Right cardiac atrium (tissue), 5 donors: Measurements from ENCODE around the gene SGCD. TPM values are rescaled to one million over a fixed set of nuclear protein-coding genes. Genes with fewer than 3 reads are reported as not detected.

Source experiments
- ATAC-seq, 2 donors: fragments of 200-7000 bp; cut with Tn5 transposase; one replicate each; pipeline versions ENCODE4 v1.8.0 to v1.9.1; 2020; ENCODE audit warnings: moderate library complexity in 2 of 2, mild to moderate bottlenecking in 1 of 2
- DNase-seq, 3 donors: peaks; one replicate each; pipeline ENCODE4 v3.0.0-alpha.2; 2020
- H3K27ac ChIP-seq: one replicate; pipeline ENCODE4 v1.5.1; 2013; ENCODE audit warnings: mild to moderate bottlenecking, low read length, control low read depth, moderate library complexity
- H3K27me3 ChIP-seq: one replicate; pipeline ENCODE4 v1.6.1; 2013; ENCODE audit not compliant: control insufficient read depth, insufficient read depth
- H3K4me1 ChIP-seq: one replicate; pipeline ENCODE4 v1.6.1; 2013; ENCODE audit warnings: low read length; ENCODE audit not compliant: control insufficient read depth, insufficient read depth
- H3K4me3 ChIP-seq: one replicate; pipeline ENCODE4 v1.5.1; 2013; ENCODE audit warnings: low read length, control low read depth
- H3K9me3 ChIP-seq: one replicate; pipeline ENCODE4 v1.6.1; 2013; ENCODE audit warnings: low read length; ENCODE audit not compliant: control insufficient read depth
- WGBS: extraction: QIAGEN DNeasy Blood & Tissue Kit; methylation state at CpG from one replicate; pipeline ENCODE4 v1.1.7; 2013; 5-methylcytosine and 5-hydroxymethylcytosine counted together
- intact Hi-C, 4 donors: fragments of 100-400 bp; cut with DNase I; formaldehyde crosslinking; loops; one replicate each; pipeline versions ENCODE4 v1.11.0 to v1.14.0; 2022 to 2023
- polyA plus RNA-seq: library from polyadenylated mRNA; stranded (reverse); fragments of 200-250 nt; gene quantifications from one replicate; pipeline ENCODE4 v1.2.3, GENCODE V29; 2013
- total RNA-seq, 4 donors: library from RNA; stranded (reverse); fragmentation: NEBNext Ultra II Directional; extraction: Animal tissue kit (Norgen Biotek cat#: 25700); gene quantifications; one replicate each; pipeline ENCODE4 v1.2.1, GENCODE V29; 2021
- donor health status: healthy with polysubstance abuse.
- donor health status: DM: no; HTN: yes; CAD: no.
- donor health status: DM: no; HTN: no; CAD: no.
- donor health status: DM: no; HTN: yes; CAD: no; lungs with severe emphysema.
- donor health status: DM: yes; HTN: yes; CAD: no.

Gene SGCD
- total and polyA plus RNA-seq, 5 donors: 23.2 to 151 (median 75.8) TPM

DNA sequence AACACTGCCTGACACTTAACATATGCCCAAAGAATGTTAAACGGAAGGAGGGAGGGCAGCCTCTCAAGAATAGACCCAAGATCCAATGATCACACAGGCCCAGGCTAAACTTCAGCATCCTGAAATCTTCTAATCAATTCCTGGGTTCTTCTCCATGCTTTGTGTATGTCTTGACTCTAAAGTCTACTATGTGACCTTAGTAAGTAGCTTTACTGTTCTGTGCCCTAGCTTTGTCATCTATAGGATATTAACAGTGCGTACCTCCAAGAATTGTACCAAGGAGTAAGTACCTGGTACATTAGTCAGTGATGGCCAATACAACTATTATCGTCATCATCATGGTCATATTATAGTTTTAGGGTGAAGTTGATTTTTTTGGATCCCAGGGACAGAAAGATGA, 96.6 kb downstream of the SGCD start:
- no peaks in the 10 kb centered on the region for H3K27me3 ChIP-seq

DNA sequence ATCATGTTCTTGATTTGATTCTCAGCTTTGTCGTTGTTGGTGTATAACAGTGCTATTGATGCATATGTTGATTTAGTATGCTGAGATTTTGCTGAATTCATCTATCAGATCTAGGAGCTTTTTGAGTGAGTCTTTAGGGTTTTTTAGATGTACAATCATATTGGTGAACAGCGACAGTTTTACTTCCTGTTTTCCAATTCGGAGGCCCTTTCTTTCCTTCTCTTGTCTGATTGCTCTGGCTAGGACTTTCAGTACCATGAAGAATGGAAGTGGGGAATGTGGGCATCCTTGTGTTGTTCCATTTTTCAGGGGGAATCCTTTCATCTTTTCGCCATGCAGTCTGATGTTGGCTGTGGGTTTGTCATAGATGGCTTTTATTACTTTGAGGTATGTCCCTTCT, 100.4 kb downstream of the SGCD start:
- H3K4me3 ChIP-seq: no peak overlapping the region
- intact Hi-C loops: no loop called here

More for the DNA sequence above, 96.6 kb downstream of the SGCD start:
- ATAC-seq: no peak
- Histone ChIP-seq H3K4me3 (no peak overlapping the region), H3K9me3 (no peaks in the 10 kb centered on the region), H3K4me1 (peaks cover 3% of the 10 kb centered on the region), H3K27ac (no peak overlapping the region)
- WGBS: 65% methylated on average over 3 of the region's 3 CpGs
- no peak for DNase-seq
- intact Hi-C loops: no loop called here

GRCh38 chr5:156431956-156432829, 105.2 kb downstream of the SGCD start:
- Histone ChIP-seq H3K27ac (no peak overlapping the region), H3K9me3 (no peaks in the 10 kb centered on the region), H3K4me3 (no peak overlapping the region), H3K4me1 (peaks cover 3% of the 10 kb centered on the region), H3K27me3 (no peaks in the 10 kb centered on the region)
- intact Hi-C loops: no loop called here
- WGBS: 88% methylated on average over 9 of the region's 9 CpGs
- DNase-seq (peak in 1 of 3 donors; percentile 49), ATAC-seq (no peak)

More for the DNA sequence above, 100.4 kb downstream of the SGCD start:
- DNase-seq: no peak
- Histone ChIP-seq H3K27ac (no peak overlapping the region), H3K9me3 (no peaks in the 10 kb centered on the region), H3K27me3 (no peaks in the 10 kb centered on the region), H3K4me1 (peaks cover 5% of the 10 kb centered on the region)
- no peak for ATAC-seq
- WGBS: 89% methylated on average over 4 of the region's 4 CpGs

DNA sequence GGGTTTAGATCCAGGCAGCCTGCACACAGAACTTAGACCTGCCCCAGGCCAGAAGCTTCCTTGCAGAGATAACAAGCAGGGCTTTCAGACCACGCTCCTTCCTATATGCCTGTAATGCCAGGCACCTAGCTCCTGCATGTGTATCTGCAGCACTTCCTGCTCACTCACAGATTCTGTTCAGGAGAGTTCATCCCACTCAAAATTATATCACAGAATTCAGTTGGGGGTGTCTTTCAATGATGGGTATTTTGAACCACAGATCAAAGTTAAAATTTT, 105.8 kb downstream of the SGCD start:
- DNase-seq: no peak
- intact Hi-C loops: no loop called here
- Histone ChIP-seq H3K27ac (no peak overlapping the region), H3K9me3 (no peaks in the 10 kb centered on the region), H3K27me3 (no peaks in the 10 kb centered on the region), H3K4me1 (peaks cover 3% of the 10 kb centered on the region), H3K4me3 (no peak overlapping the region)
- no peak for ATAC-seq
- WGBS: 76% methylated on average over 1 of the region's 1 CpG

GRCh38 chr5:156434471-156434870, 107.5 kb downstream of the SGCD start:
- no peak overlapping the region for H3K4me3 ChIP-seq
- intact Hi-C loops: no loop called here
- no peak for ATAC-seq
- no peak overlapping the region for H3K27ac ChIP-seq
- no peaks in the 10 kb centered on the region for H3K9me3 ChIP-seq
- no peaks in the 10 kb centered on the region for H3K27me3 ChIP-seq
- H3K4me1 ChIP-seq: peaks cover 3% of the 10 kb centered on the region
- DNase-seq: no peak
- 91% methylated on average over 5 of the region's 5 CpGs for WGBS

- ATAC-seq: no peak
- no peak overlapping the region for H3K4me3 ChIP-seq
- DNase-seq: no peak
- no peaks in the 10 kb centered on the region for H3K27me3 ChIP-seq
- H3K27ac ChIP-seq: no peak overlapping the region
- 84% methylated on average over 3 of the region's 3 CpGs for WGBS
- intact Hi-C loops: no loop called here
- H3K9me3 ChIP-seq: no peaks in the 10 kb centered on the region
- H3K4me1 ChIP-seq: peaks cover 3% of the 10 kb centered on the region
These were observed 108.1 kb downstream of the SGCD start for GRCh38 chr5:156435101-156435500.

DNA sequence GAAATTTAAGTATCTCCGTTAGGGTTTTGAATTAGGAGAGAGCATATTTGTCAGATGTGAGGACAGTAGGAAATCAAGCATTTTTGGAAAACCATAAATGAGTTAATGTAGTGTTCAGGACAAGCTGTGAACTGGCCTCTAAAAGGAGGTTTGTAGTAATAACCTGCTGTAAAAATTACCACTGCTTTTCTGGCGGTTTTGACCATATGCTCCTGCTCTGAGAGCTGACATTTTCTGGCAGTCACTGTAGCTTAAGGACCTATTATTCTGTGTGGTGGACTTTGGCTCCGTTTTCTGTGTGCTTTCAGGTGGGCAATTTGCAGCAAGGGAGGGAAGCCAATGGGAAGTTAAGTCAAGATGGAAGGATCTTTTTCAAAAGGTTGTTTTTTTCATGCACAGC, 111.1 kb downstream of the SGCD start:
- no peak overlapping the region for H3K4me3 ChIP-seq
- H3K27me3 ChIP-seq: no peaks in the 10 kb centered on the region
- no peak overlapping the region for H3K27ac ChIP-seq
- intact Hi-C loops: no loop called here
- ATAC-seq (no peak), DNase-seq (no peak)
- 68% methylated on average over 3 of the region's 3 CpGs for WGBS
- H3K4me1 ChIP-seq: no peaks in the 10 kb centered on the region
- H3K9me3 ChIP-seq: no peaks in the 10 kb centered on the region

- Histone ChIP-seq H3K9me3 (no peaks in the 10 kb centered on the region), H3K4me1 (no peaks in the 10 kb centered on the region), H3K4me3 (no peak overlapping the region), H3K27ac (no peak overlapping the region), H3K27me3 (no peaks in the 10 kb centered on the region)
- intact Hi-C loops: no loop called here
- ATAC-seq (no peak), DNase-seq (no peak)
- WGBS: 67% methylated on average over 3 of the region's 3 CpGs
These were observed 117.9 kb downstream of the SGCD start for GRCh38 chr5:156444753-156445291.

- H3K9me3 ChIP-seq: no peaks in the 10 kb centered on the region
- H3K27ac ChIP-seq: no peak overlapping the region
- ATAC-seq (no peak), DNase-seq (no peak)
- intact Hi-C loops: no loop called here
- 70% methylated on average over 4 of the region's 4 CpGs for WGBS
- H3K27me3 ChIP-seq: no peaks in the 10 kb centered on the region
- H3K4me3 ChIP-seq: no peak overlapping the region
- no peaks in the 10 kb centered on the region for H3K4me1 ChIP-seq
These were observed 119.6 kb downstream of the SGCD start for GRCh38 chr5:156446526-156446925.

GRCh38 chr5:156450778-156451177, 123.8 kb downstream of the SGCD start:
- H3K4me3 ChIP-seq: no peak overlapping the region
- no peaks in the 10 kb centered on the region for H3K9me3 ChIP-seq
- WGBS: 94% methylated on average over 2 of the region's 2 CpGs
- no peaks in the 10 kb centered on the region for H3K4me1 ChIP-seq
- intact Hi-C loops: no loop called here
- no peak overlapping the region for H3K27ac ChIP-seq
- no peaks in the 10 kb centered on the region for H3K27me3 ChIP-seq
- DNase-seq: no peak
- ATAC-seq: no peak

GRCh38 chr5:156451505-156451904, 124.5 kb downstream of the SGCD start:
- 86% methylated on average over 1 of the region's 1 CpG for WGBS
- no peak overlapping the region for H3K27ac ChIP-seq
- no peak for ATAC-seq
- no peak overlapping the region for H3K4me3 ChIP-seq
- no peaks in the 10 kb centered on the region for H3K4me1 ChIP-seq
- no peaks in the 10 kb centered on the region for H3K27me3 ChIP-seq
- intact Hi-C loops: no loop called here
- no peaks in the 10 kb centered on the region for H3K9me3 ChIP-seq
- DNase-seq: no peak
